OCI-LY3 (cell line): Measurements from ENCODE around the gene CIB4.

Experiments used
- H2AFZ ChIP-seq: fragments of 200-600, 300-600 bp; shearing (Covaris generic); 2 replicates; pipeline ENCODE4 v1.6.0; 2014; ENCODE audit warnings: antibody characterized with exemption, low read depth, low read length
- H3K27ac ChIP-seq: fragments of 200-600, 300-600 bp; sonication (generic); 2 replicates; pipeline ENCODE4 v1.5.1; 2014; ENCODE audit warnings: mild to moderate bottlenecking, low read length, moderate library complexity, mixed read lengths
- H3K27me3 ChIP-seq: fragments of 200-600, 300-600 bp; sonication (generic); 2 replicates; pipeline ENCODE4 v1.6.1; 2014; ENCODE audit warnings: low read depth, low read length, mixed read lengths
- H3K36me3 ChIP-seq: fragments of 200-600, 300-600 bp; sonication (generic); replicated peaks from 2 replicates; pipeline ENCODE3; 2014; ENCODE audit warnings: low read depth, low read length, mixed read lengths
- H3K4me1 ChIP-seq: fragments of 300-600, 200-600 bp; sonication (generic); 2 replicates; pipeline ENCODE4 v1.6.1; 2014; ENCODE audit warnings: low read length, mixed read lengths
- H3K4me2 ChIP-seq: fragments of 200-600, 300-600 bp; sonication (generic); 2 replicates; pipeline ENCODE4 v1.6.1; 2014; ENCODE audit warnings: low read length, mixed read lengths
- H3K4me3 ChIP-seq: fragments of 300-600, 200-600 bp; sonication (generic); 2 replicates; pipeline ENCODE4 v1.5.1; 2014; ENCODE audit warnings: antibody characterized with exemption, mild to moderate bottlenecking, low read length, moderate library complexity
- H3K79me2 ChIP-seq: fragments of 300-600, 200-600 bp; shearing (Covaris generic); 2 replicates; pipeline ENCODE4 v1.6.1; 2014; ENCODE audit warnings: mild to moderate bottlenecking, low read length, mixed read lengths
- H3K9ac ChIP-seq: fragments of 300-600, 200-600 bp; shearing (Covaris generic); 2 replicates; pipeline ENCODE4 v1.6.0; 2014; ENCODE audit warnings: mild to moderate bottlenecking, low read length, moderate library complexity
- H3K9me3 ChIP-seq: fragments of 200-600, 300-600 bp; shearing (Covaris generic); 2 replicates; pipeline ENCODE4 v1.6.1; 2014; ENCODE audit warnings: low read length, mixed read lengths; ENCODE audit not compliant: insufficient read depth
- H4K20me1 ChIP-seq: fragments of 200-600, 300-600 bp; sonication (generic); 2 replicates; pipeline ENCODE4 v1.6.1; 2016; ENCODE audit warnings: low read length, mixed read lengths; ENCODE audit not compliant: insufficient read depth
- CTCF ChIP-seq: fragments of 200-600, 300-600 bp; sonication (generic); IDR thresholded peaks from 2 replicates; pipeline ENCODE4 v1.5.1; 2014; ENCODE audit warnings: antibody characterized with exemption, low read length, low read depth
- EZH2phosphoT487 ChIP-seq: fragments of 200-600 bp; shearing (Covaris generic); IDR thresholded peaks from 2 replicates; pipeline ENCODE4 v1.6.1; 2018; ENCODE audit warnings: antibody characterized with exemption, mixed run types, low read depth

The CIB4 gene

GRCh38 chr2:26679867-26680266 lies 38.7 kb upstream of the CIB4 start:
- H3K9me3 ChIP-seq, result no peaks in the 10 kb centered on the region
- no peak overlapping the region for H2AFZ ChIP-seq
- H3K4me3 ChIP-seq, result no peak overlapping the region
- no peak overlapping the region for H3K27ac ChIP-seq
- H3K27me3 ChIP-seq, result peaks cover 16% of the 10 kb centered on the region; the same call in 1 of the 2 replicates
- no peaks in the 10 kb centered on the region for H3K36me3 ChIP-seq
- TF ChIP-seq EZH2phosphoT487 (no peak), CTCF (no peak)
- H3K9ac ChIP-seq, result no peak overlapping the region
- H4K20me1 ChIP-seq, result no peaks in the 10 kb centered on the region
- H3K4me2 ChIP-seq, result no peak overlapping the region
- no peaks in the 10 kb centered on the region for H3K79me2 ChIP-seq
- no peaks in the 10 kb centered on the region for H3K4me1 ChIP-seq

GRCh38 chr2:26678035-26678434 lies 36.9 kb upstream of the CIB4 start:
- no peaks in the 10 kb centered on the region for H4K20me1 ChIP-seq
- no peaks in the 10 kb centered on the region for H3K79me2 ChIP-seq
- H3K9ac ChIP-seq, result no peak overlapping the region
- peaks cover 19% of the 10 kb centered on the region for H3K27me3 ChIP-seq
- no peaks in the 10 kb centered on the region for H3K9me3 ChIP-seq
- no peak overlapping the region for H2AFZ ChIP-seq
- no peaks in the 10 kb centered on the region for H3K36me3 ChIP-seq
- H3K4me2 ChIP-seq, result no peak overlapping the region
- H3K27ac ChIP-seq, result no peak overlapping the region
- H3K4me3 ChIP-seq, result no peak overlapping the region
- no peaks in the 10 kb centered on the region for H3K4me1 ChIP-seq
- no peak for TF ChIP-seq EZH2phosphoT487
- no peak for TF ChIP-seq CTCF

- Histone ChIP-seq H3K79me2 (no peaks in the 10 kb centered on the region), H3K27ac (no peak overlapping the region), H3K9me3 (no peaks in the 10 kb centered on the region), H2AFZ (no peak overlapping the region), H3K9ac (no peak overlapping the region), H3K4me3 (no peak overlapping the region), H4K20me1 (no peaks in the 10 kb centered on the region), H3K36me3 (no peaks in the 10 kb centered on the region), H3K27me3 (peaks cover 39% of the 10 kb centered on the region), H3K4me2 (no peak overlapping the region), H3K4me1 (no peaks in the 10 kb centered on the region)
- TF ChIP-seq EZH2phosphoT487, result no peak
These were observed 34.6 kb upstream of the CIB4 start for GRCh38 chr2:26675651-26676255.

- Histone ChIP-seq H2AFZ (no peak overlapping the region), H3K9ac (no peak overlapping the region), H3K9me3 (no peaks in the 10 kb centered on the region), H3K27ac (no peak overlapping the region), H3K4me2 (no peak overlapping the region), H3K36me3 (no peaks in the 10 kb centered on the region), H4K20me1 (no peaks in the 10 kb centered on the region), H3K79me2 (no peaks in the 10 kb centered on the region), H3K27me3 (peaks cover 45% of the 10 kb centered on the region), H3K4me1 (no peaks in the 10 kb centered on the region), H3K4me3 (no peak overlapping the region)
- TF ChIP-seq EZH2phosphoT487 (no peak), CTCF (no peak)
These were observed 33.6 kb upstream of the CIB4 start for GRCh38 chr2:26674771-26675170.
